GM23338 (cell line): ENCODE data around the gene VMO1. TPM values are rescaled to one million over a fixed set of nuclear protein-coding genes. Genes with fewer than 3 reads are reported as not detected.

Experiments used
- ATAC-seq: fragments of 200-7000 bp; cut with Tn5 transposase; 3 replicates; pipeline ENCODE4 v1.9.1; 2020
- DNase-seq: peaks from one replicate; pipeline ENCODE4 v3.0.0-alpha.2; 2015; ENCODE audit warnings: low spot score
- H2AFZ ChIP-seq: fragments of 200-600 bp; sonication (generic); 2 replicates; pipeline ENCODE4 v1.8.0; 2016; ENCODE audit warnings: antibody characterized with exemption, mild to moderate bottlenecking, moderate library complexity
- H3F3A ChIP-seq: fragments of 200-600 bp; sonication (generic); replicated peaks from 2 replicates; pipeline ENCODE4 v1.8.0; 2017; ENCODE audit warnings: antibody characterized with exemption, mixed run types, low read depth
- H3K27ac ChIP-seq: fragments of 200-600 bp; sonication (generic); 2 replicates; pipeline ENCODE4 v1.6.1; 2016; ENCODE audit warnings: low read depth
- H3K27me3 ChIP-seq: fragments of 200-600 bp; sonication (generic); 2 replicates; pipeline ENCODE4 v1.8.0; 2016; ENCODE audit warnings: mild to moderate bottlenecking, mixed run types, moderate library complexity; ENCODE audit not compliant: insufficient read depth
- H3K36me3 ChIP-seq: fragments of 200-600 bp; sonication (generic); 2 replicates; pipeline ENCODE4 v1.8.0; 2016; ENCODE audit warnings: mild to moderate bottlenecking; ENCODE audit not compliant: insufficient read depth
- H3K4me1 ChIP-seq: fragments of 200-600 bp; sonication (generic); 2 replicates; pipeline ENCODE4 v1.8.0; 2016; ENCODE audit warnings: mild to moderate bottlenecking, moderate library complexity; ENCODE audit not compliant: insufficient read depth
- H3K4me2 ChIP-seq: fragments of 200-600 bp; sonication (generic); 2 replicates; pipeline ENCODE4 v1.7.1; 2017; ENCODE audit warnings: mixed run types
- H3K4me3 ChIP-seq: fragments of 200-600 bp; sonication (generic); 2 replicates; pipeline ENCODE4 v1.6.1; 2016; ENCODE audit warnings: mixed run types
- H3K79me2 ChIP-seq: fragments of 200-600 bp; sonication (generic); replicated peaks from 2 replicates; pipeline ENCODE4 v1.8.0; 2017; ENCODE audit warnings: mild to moderate bottlenecking; ENCODE audit not compliant: insufficient read depth
- H3K9me2 ChIP-seq: fragments of 200-600 bp; sonication (generic); 2 replicates; pipeline ENCODE4 v1.8.0; 2017; ENCODE audit not compliant: insufficient read depth
- H4K20me1 ChIP-seq: fragments of 200-600 bp; sonication (generic); replicated peaks from 2 replicates; pipeline ENCODE4 v1.8.0; 2017; ENCODE audit warnings: mild to moderate bottlenecking; ENCODE audit not compliant: insufficient read depth
- H3K27ac Mint-ChIP-seq: 2 replicates; pipeline ENCODE4 v1.8.0; 2020; ENCODE audit warnings: inconsistent platforms, mild to moderate bottlenecking, moderate library complexity, mixed read lengths
- H3K27me3 Mint-ChIP-seq: 3 replicates; pipeline ENCODE4 v1.8.0; 2022; ENCODE audit warnings: low read depth, mild to moderate bottlenecking, moderate library complexity, mixed read lengths, inconsistent platforms; ENCODE audit not compliant: insufficient read depth, poor library complexity
- H3K36me3 Mint-ChIP-seq: 3 replicates; pipeline ENCODE4 v1.8.0; 2021; ENCODE audit warnings: low read depth, mild to moderate bottlenecking, inconsistent platforms, moderate library complexity, mixed read lengths
- H3K4me1 Mint-ChIP-seq: 3 replicates; pipeline ENCODE4 v1.8.0; 2020; ENCODE audit warnings: mild to moderate bottlenecking, inconsistent platforms, mixed read lengths
- H3K4me3 Mint-ChIP-seq: 3 replicates; pipeline ENCODE4 v1.8.0; 2021; ENCODE audit warnings: moderate library complexity, mild to moderate bottlenecking, inconsistent platforms, mixed read lengths
- H3K9me3 Mint-ChIP-seq: 3 replicates; pipeline ENCODE4 v1.8.0; 2020; ENCODE audit warnings: moderate library complexity, mild to moderate bottlenecking, inconsistent platforms, mixed read lengths
- ETS1 ChIP-seq: IDR thresholded peaks from 2 replicates; pipeline ENCODE4 v1.6.1; 2016; ENCODE audit warnings: antibody characterized with exemption
- EZH2phosphoT487 ChIP-seq: fragments of 200-600 bp; sonication (generic); IDR thresholded peaks from one replicate; pipeline ENCODE4 v1.8.1; 2018; ENCODE audit warnings: antibody characterized with exemption; ENCODE audit not compliant: unreplicated experiment
- NANOG ChIP-seq: IDR thresholded peaks from 2 replicates; pipeline ENCODE4 v1.6.1; 2016; ENCODE audit warnings: antibody characterized with exemption, borderline replicate concordance
- ZNF114 ChIP-seq: fragments of 250-450 bp; sonication (Bioruptor Pico); IDR thresholded peaks from 2 replicates; pipeline ENCODE4 v1.5.0; 2020; ENCODE audit warnings: mild to moderate bottlenecking, moderate library complexity
- ZNF331 ChIP-seq: fragments of 250-450 bp; sonication (Bioruptor Pico); IDR thresholded peaks from 2 replicates; pipeline ENCODE4 v1.5.0; 2020; ENCODE audit warnings: low read depth, mild to moderate bottlenecking, moderate library complexity
- ZNF462 ChIP-seq: fragments of 250-450 bp; sonication (Bioruptor Pico); IDR thresholded peaks from 2 replicates; pipeline ENCODE4 v1.5.0; 2020; ENCODE audit warnings: mild to moderate bottlenecking, moderate library complexity
- polyA plus RNA-seq: library from polyadenylated mRNA; unstranded; fragments of >200 nt; fragmentation: Nextera tagmentation; extraction: Ambion mirVana; gene quantifications from 2 replicates; pipeline ENCODE4 v1.2.1, GENCODE V29; 2016
- total RNA-seq: library from RNA; depleted of rRNA; stranded (reverse); fragments of >200 nt; shearing (Covaris generic); gene quantifications from 2 replicates; pipeline ENCODE4 v1.2.3, GENCODE V29; 2014

VMO1 gene
- total and polyA plus RNA-seq, 2 experiments from 2014 or later: 0.38 to 0.47 TPM

- no peak for TF ChIP-seq ZNF462 (CRISPR knock-in tag)
- no peak for TF ChIP-seq ZNF114 (CRISPR knock-in tag)
Measured at GRCh38 chr17:4753392-4753791, 32.8 kb downstream of the VMO1 start (continued).

- Histone ChIP-seq H3K79me2 (no peaks in the 10 kb centered on the region), H3K4me3 (no peak overlapping the region), H3K9me2 (no peaks in the 10 kb centered on the region), H3K27ac (no peak overlapping the region), H3K27me3 (no peaks in the 10 kb centered on the region), H3F3A (0 out of 2 replicates have a peak, but pooled peaks cover 6% of the 10 kb centered on the region), H3K4me1 (peaks cover 5% of the 10 kb centered on the region), H3K4me2 (no peak overlapping the region), H3K36me3 (no peaks in the 10 kb centered on the region), H2AFZ (no peak overlapping the region), H4K20me1 (no peaks in the 10 kb centered on the region)
- H3K9me3 Mint-ChIP-seq: no peaks in the 10 kb centered on the region
- H3K4me1 Mint-ChIP-seq: peaks cover 11% of the 10 kb centered on the region
- no peak overlapping the region for H3K27ac Mint-ChIP-seq
- peaks cover 1% of the 10 kb centered on the region for H3K27me3 Mint-ChIP-seq
- no peak for DNase-seq
- no peaks in the 10 kb centered on the region for H3K36me3 Mint-ChIP-seq
- no peak for ATAC-seq
- no peak overlapping the region for H3K4me3 Mint-ChIP-seq
- no peak for TF ChIP-seq ETS1
- TF ChIP-seq EZH2phosphoT487: no peak
- TF ChIP-seq ZNF331 (CRISPR knock-in tag): no peak
- no peak for TF ChIP-seq NANOG
- TF ChIP-seq ZNF462 (CRISPR knock-in tag): no peak
- no peak for TF ChIP-seq ZNF114 (CRISPR knock-in tag)
Measured at GRCh38 chr17:4751932-4752331, 34.2 kb downstream of the VMO1 start.
